SU-DHL-6 (cell line): ENCODE data around the gene ZDHHC17.

ENCODE experiments used
- H2AFZ ChIP-seq: fragments of 200-600 bp; sonication (generic); 2 replicates; pipeline ENCODE4 v1.6.1; 2014; ENCODE audit warnings: low read depth, mild to moderate bottlenecking, moderate library complexity, mixed read lengths, antibody characterized with exemption, low read length; ENCODE audit not compliant: severe bottlenecking
- H3F3A ChIP-seq: fragments of 200-600 bp; shearing (Covaris generic); 2 replicates; pipeline ENCODE4 v1.6.0; 2016; ENCODE audit warnings: antibody characterized with exemption, mild to moderate bottlenecking; ENCODE audit not compliant: insufficient read depth
- H3K27ac ChIP-seq: fragments of 200-600 bp; sonication (generic); 2 replicates; pipeline ENCODE4 v1.5.1; 2016; ENCODE audit warnings: low read depth, mild to moderate bottlenecking, low read length, moderate library complexity, mixed read lengths
- H3K27me3 ChIP-seq: fragments of 200-600 bp; sonication (generic), shearing (Covaris generic); 2 replicates; pipeline ENCODE4 v1.6.0; 2014; ENCODE audit warnings: mild to moderate bottlenecking, low read length
- H3K36me3 ChIP-seq: fragments of 200-600 bp; sonication (generic); 2 replicates; pipeline ENCODE4 v1.6.1; 2014; ENCODE audit warnings: mild to moderate bottlenecking, low read length, mixed read lengths
- H3K4me2 ChIP-seq: fragments of 300-600, 200-600 bp; shearing (Covaris generic), sonication (generic); 2 replicates; pipeline ENCODE4 v1.6.0; 2014; ENCODE audit warnings: low read length, low read depth, mild to moderate bottlenecking; ENCODE audit not compliant: poor library complexity, severe bottlenecking
- H3K4me3 ChIP-seq: fragments of 200-600 bp; sonication (generic); 2 replicates; pipeline ENCODE4 v1.5.1; 2014; ENCODE audit warnings: antibody characterized with exemption, low read length, mild to moderate bottlenecking, mixed read lengths; ENCODE audit not compliant: insufficient read depth, poor library complexity, severe bottlenecking
- H3K79me2 ChIP-seq: fragments of 200-600 bp; sonication (generic); 2 replicates; pipeline ENCODE4 v1.6.1; 2014; ENCODE audit warnings: mild to moderate bottlenecking, low read length, moderate library complexity; ENCODE audit not compliant: insufficient read depth
- H3K9ac ChIP-seq: fragments of 200-600 bp; sonication (generic); 2 replicates; pipeline ENCODE4 v1.7.0; 2014; ENCODE audit warnings: mild to moderate bottlenecking, low read length
- H3K9me2 ChIP-seq: fragments of 200-600 bp; sonication (generic); replicated peaks from 2 replicates; pipeline ENCODE4 v1.6.1; 2014; ENCODE audit warnings: low read length; ENCODE audit not compliant: insufficient read depth
- H3K9me3 ChIP-seq: fragments of 200-600 bp; sonication (generic); 2 replicates; pipeline ENCODE4 v1.6.1; 2014; ENCODE audit warnings: low read length, mixed read lengths; ENCODE audit not compliant: insufficient read depth
- H4K20me1 ChIP-seq: fragments of 200-600 bp; sonication (generic); 2 replicates; pipeline ENCODE4 v1.6.1; 2014; ENCODE audit warnings: low read depth, mild to moderate bottlenecking, antibody characterized with exemption, low read length, moderate library complexity, mixed read lengths
- CTCF ChIP-seq: fragments of 200-600 bp; sonication (generic); IDR thresholded peaks from one replicate; pipeline ENCODE4 v1.5.1; 2017; ENCODE audit warnings: antibody characterized with exemption, mild to moderate bottlenecking, low read length, moderate library complexity; ENCODE audit not compliant: insufficient read depth, poor library complexity, severe bottlenecking
- EZH2phosphoT487 ChIP-seq: fragments of 200-600 bp; sonication (generic), shearing (Covaris generic); conservative IDR thresholded peaks from 2 replicates; pipeline ENCODE4 v1.6.1; 2018; ENCODE audit warnings: mild to moderate bottlenecking, antibody characterized with exemption, low read length, moderate library complexity, mixed read lengths

ZDHHC17 gene

GRCh38 chr12:76763746-76764675 lies at the start of gene ZDHHC17:
TSS of gene ZDHHC17 (plus strand) at chr12:76764115. CDS start at chr12:76764237, 122 bp downstream.
- Histone ChIP-seq H3K79me2 (peaks cover 46% of the 10 kb centered on the region), H3K36me3 (no peaks in the 10 kb centered on the region), H3K9me3 (no peaks in the 10 kb centered on the region), H3F3A (peaks cover 4% of the 10 kb centered on the region; the same call in 1 of the 2 replicates), H3K27me3 (no peaks in the 10 kb centered on the region), H3K4me2 (peak within 1 kb of the TSS; percentile 81), H3K4me3 (peak within 1 kb of the TSS; percentile 76), H3K9me2 (no peaks in the 10 kb centered on the region), H3K27ac (peak within 1 kb of the TSS; percentile 68), H4K20me1 (no peaks in the 10 kb centered on the region), H2AFZ (peak within 1 kb of the TSS; percentile 100), H3K9ac (peak within 1 kb of the TSS; percentile 86)
- TF ChIP-seq CTCF = no peak
- no peak for TF ChIP-seq EZH2phosphoT487

GRCh38 chr12:76714415-76714814 lies 49.5 kb upstream of the ZDHHC17 start:
- Histone ChIP-seq H3F3A (no peaks in the 10 kb centered on the region), H3K9me2 (no peaks in the 10 kb centered on the region), H3K9ac (no peak overlapping the region), H3K9me3 (no peaks in the 10 kb centered on the region), H3K36me3 (no peaks in the 10 kb centered on the region), H3K4me3 (no peak overlapping the region), H3K27me3 (no peaks in the 10 kb centered on the region), H4K20me1 (no peaks in the 10 kb centered on the region), H3K79me2 (no peaks in the 10 kb centered on the region), H3K27ac (no peak overlapping the region), H2AFZ (no peak overlapping the region), H3K4me2 (no peak overlapping the region)
- TF ChIP-seq CTCF (no peak), EZH2phosphoT487 (no peak)

- TF ChIP-seq EZH2phosphoT487 = no peak
- TF ChIP-seq CTCF = no peak
- Histone ChIP-seq H3K9ac (no peak overlapping the region), H3K9me2 (no peaks in the 10 kb centered on the region), H3K79me2 (no peaks in the 10 kb centered on the region), H3K36me3 (no peaks in the 10 kb centered on the region), H3K27me3 (no peaks in the 10 kb centered on the region), H4K20me1 (no peaks in the 10 kb centered on the region), H3K9me3 (no peaks in the 10 kb centered on the region), H2AFZ (no peak overlapping the region), H3F3A (no peaks in the 10 kb centered on the region), H3K4me3 (no peak overlapping the region), H3K4me2 (no peak overlapping the region), H3K27ac (no peak overlapping the region)
These were observed 49.1 kb upstream of the ZDHHC17 start for GRCh38 chr12:76714861-76715260.
